Measurements from ENCODE around the gene GSN.

Gene GSN

GRCh38 chr9:121274851-121275250 lies 6.9 kb downstream of the GSN start:
- no peak for DNase-seq

DNA sequence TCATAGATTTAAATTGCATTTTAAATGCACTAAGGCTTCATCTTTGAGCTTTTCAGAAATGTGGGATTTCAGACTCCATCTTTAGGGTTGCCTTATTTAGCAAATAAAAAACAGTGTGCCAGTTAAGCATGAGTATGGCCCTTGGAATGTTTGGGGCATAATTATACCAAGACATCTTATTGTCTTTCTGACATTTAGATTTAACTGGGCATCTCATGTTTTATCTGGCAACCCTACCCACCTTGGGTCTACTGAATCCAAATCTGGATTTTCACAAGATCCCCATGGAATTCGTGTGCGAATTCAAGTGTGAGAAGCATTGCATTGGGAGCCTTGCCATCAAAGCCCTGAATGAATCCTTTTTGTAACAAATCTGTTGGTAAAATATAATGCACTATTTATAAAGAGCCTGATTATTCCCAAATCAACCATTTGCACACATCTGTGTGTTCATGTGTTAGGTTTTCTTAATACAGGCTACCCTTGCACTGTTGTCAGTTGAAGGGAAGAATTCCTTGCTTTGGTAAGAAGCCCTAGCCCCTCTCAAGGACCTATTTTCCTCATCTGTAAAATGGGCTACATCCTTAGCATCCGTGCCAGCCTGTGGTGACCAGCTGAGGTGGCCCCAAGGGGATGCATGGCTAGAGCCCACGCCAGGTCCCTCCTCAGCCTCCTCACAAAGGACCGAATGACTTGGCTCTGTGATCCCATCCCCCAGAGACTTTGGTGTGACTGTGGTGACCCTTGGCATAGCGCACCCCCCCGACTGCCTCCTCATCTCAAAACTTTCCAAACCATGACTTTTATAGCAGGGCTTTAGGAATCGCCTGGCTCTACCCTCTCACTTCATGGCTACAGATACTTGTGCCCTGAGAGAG lies 8.1 kb downstream of the GSN start:
- no peak for DNase-seq

GRCh38 chr9:121277026-121277425 lies 9.1 kb downstream of the GSN start:
- no peak for DNase-seq

- DNase-seq, result no peak
Measured at GRCh38 chr9:121277518-121278295, 9.7 kb downstream of the GSN start.

GRCh38 chr9:121278477-121279261 lies 10.7 kb downstream of the GSN start:
- DNase-seq, result peak; percentile 32 to 54

- DNase-seq, result no peak
Measured at GRCh38 chr9:121279776-121280388, 11.9 kb downstream of the GSN start.

GRCh38 chr9:121280715-121281613 lies 13.0 kb downstream of the GSN start:
- DNase-seq, result no peak

DNA sequence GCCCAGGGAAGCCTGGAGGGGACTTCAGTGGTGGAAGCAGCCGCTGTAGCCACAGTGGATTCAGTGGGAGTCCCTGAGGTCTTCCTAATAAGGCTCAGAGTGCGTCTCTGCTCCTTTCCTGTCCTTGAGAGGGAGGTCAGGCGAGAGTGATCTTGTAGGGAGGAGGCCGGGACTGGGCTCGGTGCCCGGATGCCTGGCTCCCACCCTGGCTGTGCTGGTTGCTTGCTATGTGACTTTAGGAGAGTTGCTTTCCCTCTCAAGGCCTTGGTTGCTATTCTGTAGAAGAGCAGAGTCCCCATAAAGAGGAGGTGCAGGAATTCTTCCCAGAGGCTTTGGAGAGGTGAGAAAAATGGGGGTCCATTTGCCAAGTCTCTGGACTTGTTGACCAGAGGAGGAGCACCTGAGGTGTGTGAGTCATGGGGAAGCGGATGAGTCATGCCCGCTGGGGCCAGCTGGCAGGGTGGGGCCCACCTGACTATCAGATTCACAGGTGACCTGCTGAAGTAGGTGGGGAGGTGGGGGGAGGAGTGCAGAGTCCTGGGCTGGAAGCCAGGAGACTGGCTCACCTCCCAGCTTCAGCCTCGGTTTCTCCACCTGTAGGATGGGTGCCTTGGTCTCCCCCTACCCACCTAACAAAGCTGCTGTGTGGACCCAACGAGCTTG lies 13.8 kb downstream of the GSN start:
- no peak for DNase-seq

DNA sequence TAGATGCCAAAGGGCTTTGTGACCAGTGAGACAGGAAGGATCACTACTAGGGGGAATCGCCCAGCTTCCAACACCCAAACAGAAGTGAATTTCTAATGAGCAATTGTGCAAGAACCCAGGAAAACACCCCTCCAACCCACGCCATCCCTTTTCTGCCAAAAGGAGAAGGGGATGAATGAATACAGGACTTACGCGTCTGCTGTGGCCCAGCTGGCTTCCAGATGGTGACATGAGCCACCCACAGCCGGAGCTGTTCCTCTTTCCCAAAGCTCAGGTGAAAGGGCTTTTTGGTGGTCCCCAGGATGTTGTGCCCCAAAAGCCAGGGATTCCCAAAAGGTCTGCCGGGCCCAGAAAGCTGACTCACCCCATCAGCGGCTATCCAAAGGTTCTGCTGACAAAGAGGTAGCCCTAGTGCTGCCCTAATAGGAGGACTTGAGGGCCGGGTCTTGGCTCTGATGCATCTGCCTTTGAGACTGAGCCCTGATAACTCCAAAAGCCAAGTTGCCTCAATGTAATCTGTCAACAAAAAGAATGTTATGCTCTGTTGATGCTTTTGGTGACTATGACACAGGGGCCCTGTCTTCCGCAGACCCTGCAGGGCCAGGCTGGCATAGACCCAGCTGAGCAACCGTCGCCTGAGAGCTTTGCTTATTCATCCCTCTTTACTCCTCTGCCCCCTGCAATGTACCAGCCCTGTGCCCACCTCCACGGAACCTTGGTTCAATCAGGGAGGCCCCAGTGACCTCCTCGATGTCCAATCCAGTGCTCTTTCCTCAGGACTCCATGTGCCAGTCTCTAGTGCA lies 14.5 kb downstream of the GSN start:
- no peak for DNase-seq

GRCh38 chr9:121283080-121283398 lies 15.1 kb downstream of the GSN start:
- DNase-seq, result no peak

- no peak for DNase-seq
Measured at GRCh38 chr9:121283856-121284732, 16.1 kb downstream of the GSN start.

DNA sequence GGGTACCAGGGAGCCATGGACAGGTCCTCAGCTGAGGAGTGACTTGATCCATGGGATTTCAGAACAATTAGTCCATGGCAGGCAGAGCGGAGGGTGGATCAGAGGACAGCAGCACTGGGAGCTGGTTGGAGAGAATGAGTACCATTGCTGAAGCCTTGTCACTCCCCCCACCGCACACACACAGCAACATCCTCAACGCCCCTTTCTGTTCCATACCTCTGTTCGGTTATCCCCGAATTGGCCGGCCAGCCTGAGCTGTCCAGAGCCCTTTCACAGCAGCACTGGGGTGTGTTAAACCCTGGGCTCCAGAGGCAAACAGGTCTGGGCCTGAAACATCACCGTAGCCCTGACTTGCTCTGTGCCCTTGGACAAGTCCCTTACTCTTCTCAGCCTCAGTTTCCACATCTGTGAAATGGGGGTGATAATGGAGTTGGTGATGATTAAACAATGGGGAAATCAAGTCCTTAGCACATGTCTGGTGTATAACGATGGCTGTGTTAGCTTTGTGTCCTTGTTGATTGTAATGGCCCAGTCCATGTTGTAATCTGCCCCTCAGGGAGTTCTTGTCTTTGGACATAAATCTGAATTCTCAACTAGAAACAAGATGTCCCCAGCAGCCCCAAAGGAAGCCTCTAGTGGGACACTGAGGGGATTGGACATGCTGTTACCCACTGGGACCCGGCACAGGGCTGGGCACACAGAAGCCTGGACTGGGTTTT lies 16.9 kb downstream of the GSN start:
- DNase-seq, result no peak

DNA sequence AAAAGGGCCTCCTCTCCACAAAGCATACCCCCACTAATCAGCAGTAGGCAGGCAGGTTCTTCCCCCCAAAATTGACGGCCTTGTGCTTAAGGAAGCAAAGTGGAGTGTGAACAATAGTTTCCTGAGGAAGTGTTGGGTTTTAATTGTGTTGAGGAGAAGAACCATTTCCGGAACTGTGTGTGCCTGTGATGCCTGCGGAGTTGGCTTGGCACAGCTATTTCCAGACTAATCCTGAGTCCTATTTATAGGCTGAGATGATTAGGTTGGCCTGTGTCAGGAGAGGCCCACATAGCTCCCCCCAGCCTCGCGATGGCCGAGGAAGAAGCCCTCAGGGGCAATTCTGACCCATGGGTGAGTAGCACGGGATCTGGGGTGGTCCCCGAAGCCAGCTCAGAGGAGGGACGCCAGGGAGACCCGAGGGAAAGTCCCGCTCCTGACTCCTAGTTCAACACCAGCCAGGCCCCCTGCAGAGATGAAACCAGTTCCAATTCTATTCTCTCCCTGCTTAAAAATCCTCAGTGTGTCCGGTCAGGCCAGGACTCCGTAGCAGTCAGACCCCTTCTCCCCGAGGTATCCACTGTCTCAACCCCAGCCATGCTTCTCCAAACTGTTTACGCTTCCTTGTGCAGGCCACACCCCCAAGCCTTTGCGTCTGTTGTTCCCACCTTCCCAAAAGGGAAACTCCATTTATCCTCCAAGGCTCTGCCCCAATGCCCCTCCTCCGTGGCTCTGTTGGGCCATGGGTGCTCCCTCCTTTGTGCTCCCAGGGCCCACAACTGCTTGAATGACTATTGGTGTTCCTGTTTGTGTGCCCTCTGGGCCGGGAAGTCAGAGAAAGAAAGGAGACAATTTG lies 18.1 kb downstream of the GSN start:
- no peak for DNase-seq

- DNase-seq, result no peak
Measured at GRCh38 chr9:121286688-121286972, 18.7 kb downstream of the GSN start.

DNA sequence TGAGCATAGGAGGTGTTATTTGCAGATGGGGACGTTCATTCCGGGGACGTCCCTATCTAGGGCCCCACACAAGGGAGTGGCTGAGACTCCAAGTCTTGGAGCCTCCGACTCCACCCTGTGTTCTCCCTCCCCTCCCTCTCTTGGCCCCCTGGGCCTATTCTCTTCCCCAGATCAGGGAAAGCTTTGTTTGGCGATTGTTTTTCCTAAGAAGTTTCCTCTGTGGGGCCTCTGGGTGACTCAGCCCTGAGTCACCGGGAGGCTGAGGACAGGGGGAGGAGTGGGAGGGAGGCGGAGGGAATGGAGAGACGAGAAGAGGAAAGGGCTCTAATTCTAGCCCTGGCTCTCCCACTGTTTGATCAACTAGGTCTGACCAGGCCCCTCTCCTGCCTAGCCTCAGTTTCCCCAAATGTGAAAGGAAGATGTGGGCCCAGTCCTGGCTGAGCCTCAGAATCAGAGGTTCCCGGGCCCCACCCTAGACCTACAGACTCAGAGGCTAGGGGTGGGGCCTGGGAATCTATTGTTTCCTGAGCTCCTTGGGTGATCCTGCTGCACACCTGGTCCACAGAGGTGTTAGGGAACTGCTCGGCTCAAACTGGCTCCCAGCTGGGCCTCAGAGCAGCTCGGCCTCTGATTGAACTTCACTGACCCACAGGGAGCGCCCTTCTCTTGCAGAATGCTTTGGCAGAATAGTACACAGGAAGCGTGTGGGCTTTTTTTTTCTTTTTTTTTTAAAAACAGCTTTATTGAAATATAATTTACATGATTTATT lies 19.2 kb downstream of the GSN start:
- DNase-seq, result peak; percentile 32 to 38

DNA sequence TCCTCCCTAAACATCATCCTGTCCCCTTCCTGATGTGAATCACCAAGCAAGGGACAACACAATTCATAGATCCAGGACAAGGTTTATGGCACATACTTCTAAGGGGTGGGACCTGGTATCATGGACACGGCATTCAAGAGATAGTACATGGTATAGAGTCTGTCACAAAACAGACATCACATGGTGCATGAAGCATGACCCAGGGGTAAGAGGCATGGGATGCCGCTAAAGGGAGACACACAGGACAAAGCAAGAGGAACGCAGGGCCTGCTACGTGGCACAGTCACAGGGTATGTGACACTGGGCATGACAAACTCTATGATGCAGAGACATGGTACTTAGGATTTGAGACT lies 20.7 kb downstream of the GSN start:
- DNase-seq, result no peak

GRCh38 chr9:121289026-121289771 lies 21.2 kb downstream of the GSN start:
- DNase-seq, result no peak
